ENCODE results near the gene MIDN.

The MIDN gene

GRCh38 chr19:1220976-1221903 lies 27.1 kb upstream of the MIDN start:
- in situ Hi-C loops (cut with MboI; ENCODE audit: low sequenced_read_pairs) = no loop called here

- in situ Hi-C loops (cut with MboI; ENCODE audit: low sequenced_read_pairs) = no loop called here
Measured at GRCh38 chr19:1221904-1222255, 26.5 kb upstream of the MIDN start.

- in situ Hi-C loops (cut with MboI; ENCODE audit: low sequenced_read_pairs) = no loop called here
Measured at GRCh38 chr19:1222394-1222793, 26.0 kb upstream of the MIDN start.

- in situ Hi-C loops (cut with MboI; ENCODE audit: low sequenced_read_pairs) = no loop called here
Measured at GRCh38 chr19:1223018-1223855, 25.1 kb upstream of the MIDN start.

- in situ Hi-C loops (cut with MboI; ENCODE audit: low sequenced_read_pairs) = no loop called here
Measured at GRCh38 chr19:1224047-1224825, 24.1 kb upstream of the MIDN start.

GRCh38 chr19:1224847-1225246 lies 23.5 kb upstream of the MIDN start:
- in situ Hi-C loops (cut with MboI; ENCODE audit: low sequenced_read_pairs) = no loop called here

- in situ Hi-C loops (cut with MboI; ENCODE audit: low sequenced_read_pairs) = no loop called here
Measured at GRCh38 chr19:1225440-1226226, 22.8 kb upstream of the MIDN start.

GRCh38 chr19:1226227-1226518 lies 22.2 kb upstream of the MIDN start:
- in situ Hi-C loops (cut with MboI; ENCODE audit: low sequenced_read_pairs) = no loop called here

- in situ Hi-C loops (cut with MboI; ENCODE audit: low sequenced_read_pairs) = no loop called here
Measured at GRCh38 chr19:1226522-1227303, 21.7 kb upstream of the MIDN start.

- in situ Hi-C loops (cut with MboI; ENCODE audit: low sequenced_read_pairs) = no loop called here
Measured at GRCh38 chr19:1227304-1228054, 20.9 kb upstream of the MIDN start.

- in situ Hi-C loops (cut with MboI; ENCODE audit: low sequenced_read_pairs) = no loop called here
Measured at GRCh38 chr19:1228161-1228957, 20.0 kb upstream of the MIDN start.

- in situ Hi-C loops (cut with MboI; ENCODE audit: low sequenced_read_pairs) = no loop called here
Measured at GRCh38 chr19:1229056-1229923, 19.1 kb upstream of the MIDN start.

GRCh38 chr19:1229924-1230782 lies 18.2 kb upstream of the MIDN start:
- in situ Hi-C loops (cut with MboI; ENCODE audit: low sequenced_read_pairs) = no loop called here

GRCh38 chr19:1230783-1231489 lies 17.4 kb upstream of the MIDN start:
- in situ Hi-C loops (cut with MboI; ENCODE audit: low sequenced_read_pairs) = no loop called here

- in situ Hi-C loops (cut with MboI; ENCODE audit: low sequenced_read_pairs) = no loop called here
Measured at GRCh38 chr19:1231729-1232637, 16.4 kb upstream of the MIDN start.

Measured in hTERT RPE-1 (cell line).